ENCODE measurements around the gene SIN3A.
"Not testable (repeated sequence)": the region's sequence is repeated elsewhere in the genome, so short reads cannot be mapped to it uniquely, and the experiment has no call there.

Gene SIN3A

GRCh38 chr15:75450307-75451201 is 936 bp downstream of the SIN3A start:
- DNase-seq (ENCODE audit: low read depth in 4 of 4, low spot score in 1 of 4), result peak; percentile 90 to 97 (median 96)

GRCh38 chr15:75449585-75450306 is 1.7 kb downstream of the SIN3A start:
- no peak for DNase-seq (ENCODE audit: low read depth in 4 of 4, low spot score in 1 of 4)

GRCh38 chr15:75448171-75448570 is 3.3 kb downstream of the SIN3A start:
- not testable (repeated sequence) for DNase-seq (ENCODE audit: low read depth in 4 of 4, low spot score in 1 of 4)

- no peak for DNase-seq (ENCODE audit: low read depth in 4 of 4, low spot score in 1 of 4)
These were observed 5.3 kb downstream of the SIN3A start for GRCh38 chr15:75446151-75446550.

- DNase-seq (ENCODE audit: low read depth in 4 of 4, low spot score in 1 of 4), result not testable (repeated sequence)
These were observed 6.2 kb downstream of the SIN3A start for GRCh38 chr15:75445324-75445723.

- DNase-seq (ENCODE audit: low read depth in 4 of 4, low spot score in 1 of 4), result not testable (repeated sequence)
These were observed 7.5 kb downstream of the SIN3A start for GRCh38 chr15:75443972-75444453.

- no peak for DNase-seq (ENCODE audit: low read depth in 4 of 4, low spot score in 1 of 4)
These were observed 13.8 kb downstream of the SIN3A start for GRCh38 chr15:75437721-75438120.

GRCh38 chr15:75436881-75437280 is 14.6 kb downstream of the SIN3A start:
- no peak for DNase-seq (ENCODE audit: low read depth in 4 of 4, low spot score in 1 of 4)

- no peak for DNase-seq (ENCODE audit: low read depth in 4 of 4, low spot score in 1 of 4)
These were observed 19.8 kb downstream of the SIN3A start for GRCh38 chr15:75431682-75432081.

- no peak for DNase-seq (ENCODE audit: low read depth in 4 of 4, low spot score in 1 of 4)
These were observed 20.2 kb downstream of the SIN3A start for GRCh38 chr15:75431270-75431669.

- DNase-seq (ENCODE audit: low read depth in 4 of 4, low spot score in 1 of 4), result no peak
These were observed 21.2 kb downstream of the SIN3A start for GRCh38 chr15:75430259-75430658.

GRCh38 chr15:75428152-75428551 is 23.3 kb downstream of the SIN3A start:
- no peak for DNase-seq (ENCODE audit: low read depth in 4 of 4, low spot score in 1 of 4)

- DNase-seq (ENCODE audit: low read depth in 4 of 4, low spot score in 1 of 4), result no peak
These were observed 25.5 kb downstream of the SIN3A start for GRCh38 chr15:75425966-75426500.

- no peak for DNase-seq (ENCODE audit: low read depth in 4 of 4, low spot score in 1 of 4)
These were observed 28.9 kb downstream of the SIN3A start for GRCh38 chr15:75422554-75422953.

- no peak for DNase-seq (ENCODE audit: low read depth in 4 of 4, low spot score in 1 of 4)
These were observed 30.8 kb downstream of the SIN3A start for GRCh38 chr15:75420698-75421097.

- DNase-seq (ENCODE audit: low read depth in 4 of 4, low spot score in 1 of 4), result no peak
These were observed 34.9 kb downstream of the SIN3A start for GRCh38 chr15:75416584-75416983.

GRCh38 chr15:75410196-75410595 is 41.3 kb downstream of the SIN3A start:
- no peak for DNase-seq (ENCODE audit: low read depth in 4 of 4, low spot score in 1 of 4)

GRCh38 chr15:75407083-75407482 is 44.4 kb downstream of the SIN3A start:
- no peak for DNase-seq (ENCODE audit: low read depth in 4 of 4, low spot score in 1 of 4)

- no peak for DNase-seq (ENCODE audit: low read depth in 4 of 4, low spot score in 1 of 4)
These were observed 47.6 kb downstream of the SIN3A start for GRCh38 chr15:75403892-75404291.

- no peak for DNase-seq (ENCODE audit: low read depth in 4 of 4, low spot score in 1 of 4)
These were observed 54.0 kb downstream of the SIN3A start for GRCh38 chr15:75397494-75397893.

- no peak for DNase-seq (ENCODE audit: low read depth in 4 of 4, low spot score in 1 of 4)
These were observed 61.6 kb downstream of the SIN3A start for GRCh38 chr15:75389791-75390382.
